ENCODE measurements around the gene C1orf226.

GRCh38 chr1:162416215-162416614 is 34.7 kb downstream of the C1orf226 start:
- TF ChIP-seq POLR2A (IDR thresholded peaks at IDR 0.05) = no peak
- no peak for TF ChIP-seq CTCF (IDR thresholded peaks at IDR 0.05)
- TF ChIP-seq POLR2AphosphoS5 (IDR thresholded peaks at IDR 0.05) = no peak

All from breast epithelium (tissue), 3 donors.